Measurements from ENCODE around the gene PCBP3.
A peak's percentile ranks its signal among the peaks of the same experiment; 100 is the strongest.

PCBP3 gene

DNA sequence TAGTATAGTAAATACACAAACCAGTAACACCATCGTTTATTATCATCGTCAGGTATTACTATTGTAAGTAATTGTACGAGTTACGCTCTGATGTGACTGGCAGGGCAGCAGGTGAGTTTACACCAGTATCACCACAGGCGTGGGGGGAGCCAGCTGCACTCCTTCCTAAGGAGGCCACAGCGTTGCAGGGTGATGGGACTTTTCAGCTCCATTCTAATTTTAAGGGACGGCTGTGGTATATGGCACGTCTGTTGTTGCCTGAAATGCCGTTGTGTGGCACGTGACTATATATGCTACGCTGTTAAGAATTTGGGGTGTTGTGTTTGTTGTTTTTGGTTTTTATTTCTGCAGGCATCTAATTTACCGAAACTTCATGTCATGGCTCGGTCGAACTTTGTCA is 173.3 kb downstream of the PCBP3 start:
- Histone ChIP-seq H3K4me2 (ENCODE audit: low read length) (no peak overlapping the region), H3K27me3 (ENCODE audit: control insufficient read depth, insufficient read depth, low read length) (peaks cover under 1% of the 10 kb centered on the region), H3K9ac (ENCODE audit: low read depth, low read length) (no peak overlapping the region), H3K4me1 (ENCODE audit: control insufficient read depth, insufficient read depth, low read length) (peaks cover 29% of the 10 kb centered on the region), H3K36me3 (ENCODE audit: insufficient read depth, low read length) (no peaks in the 10 kb centered on the region), H3K9me3 (replicated peaks; ENCODE audit: low read length) (no peaks in the 10 kb centered on the region), H3K4me3 (ENCODE audit: low read length) (no peak overlapping the region)

DNA sequence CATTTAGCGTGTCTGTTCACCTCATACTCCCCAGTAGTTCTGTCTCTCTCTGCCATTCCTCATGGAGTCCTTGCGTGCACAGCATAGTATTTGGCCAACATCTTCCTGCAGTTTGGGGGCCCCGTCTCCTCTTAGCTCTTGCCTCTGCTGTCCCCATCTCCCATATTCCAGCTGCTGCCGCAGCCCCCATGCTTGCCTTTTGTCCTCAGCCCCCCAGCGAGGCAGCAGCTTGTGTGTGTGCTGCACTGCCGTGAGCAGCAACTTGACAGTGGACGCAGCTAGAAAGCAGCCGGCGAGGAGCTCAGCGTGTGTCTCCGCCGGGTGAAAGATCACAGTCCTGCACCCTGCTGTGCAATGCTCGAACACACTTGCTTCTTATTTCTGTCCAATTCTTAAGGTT is 173.8 kb downstream of the PCBP3 start:
- Histone ChIP-seq H3K9me3 (replicated peaks; ENCODE audit: low read length) (no peaks in the 10 kb centered on the region), H3K36me3 (ENCODE audit: insufficient read depth, low read length) (no peaks in the 10 kb centered on the region), H3K4me1 (ENCODE audit: control insufficient read depth, insufficient read depth, low read length) (peaks cover 29% of the 10 kb centered on the region), H3K4me2 (ENCODE audit: low read length) (no peak overlapping the region), H3K9ac (ENCODE audit: low read depth, low read length) (no peak overlapping the region), H3K27me3 (ENCODE audit: control insufficient read depth, insufficient read depth, low read length) (peaks cover 4% of the 10 kb centered on the region), H3K4me3 (ENCODE audit: low read length) (no peak overlapping the region)

DNA sequence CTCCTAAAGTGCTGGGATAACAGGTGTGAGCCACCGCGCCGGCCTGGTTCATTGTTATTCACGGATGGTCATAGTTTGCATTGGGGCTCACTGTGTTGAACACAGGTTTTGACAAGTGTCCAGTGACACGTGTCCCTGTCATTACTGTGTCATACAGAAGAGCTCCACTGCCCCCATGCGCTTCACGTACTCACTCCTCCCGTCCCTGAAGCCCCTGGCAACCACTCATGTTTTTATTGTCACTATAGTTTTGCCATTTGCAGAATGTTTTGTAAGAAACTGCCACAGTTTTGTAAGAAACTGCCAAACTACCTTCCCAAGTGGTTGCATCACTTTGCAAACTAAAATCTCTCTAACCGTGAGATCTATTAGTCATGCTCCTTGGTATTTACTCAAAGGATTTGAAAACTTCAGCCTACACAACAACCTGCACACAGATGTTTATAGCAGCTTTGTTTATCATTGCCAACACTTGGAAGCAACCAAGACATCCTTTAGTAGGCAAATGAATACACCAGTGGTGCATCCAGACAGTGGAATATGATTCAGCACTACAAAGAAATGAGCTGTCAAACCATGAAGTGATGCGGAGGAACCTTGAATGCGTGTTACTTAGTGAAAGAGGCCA is 174.9 kb downstream of the PCBP3 start:
- Histone ChIP-seq H3K9me3 (replicated peaks; ENCODE audit: low read length) (no peaks in the 10 kb centered on the region), H3K27me3 (ENCODE audit: control insufficient read depth, insufficient read depth, low read length) (peaks cover 4% of the 10 kb centered on the region), H3K36me3 (ENCODE audit: insufficient read depth, low read length) (no peaks in the 10 kb centered on the region), H3K4me1 (ENCODE audit: control insufficient read depth, insufficient read depth, low read length) (peaks cover 33% of the 10 kb centered on the region), H3K9ac (ENCODE audit: low read depth, low read length) (no peak overlapping the region), H3K4me2 (ENCODE audit: low read length) (peak overlapping the region; percentile 49), H3K4me3 (ENCODE audit: low read length) (peak overlapping the region; percentile 0)

DNA sequence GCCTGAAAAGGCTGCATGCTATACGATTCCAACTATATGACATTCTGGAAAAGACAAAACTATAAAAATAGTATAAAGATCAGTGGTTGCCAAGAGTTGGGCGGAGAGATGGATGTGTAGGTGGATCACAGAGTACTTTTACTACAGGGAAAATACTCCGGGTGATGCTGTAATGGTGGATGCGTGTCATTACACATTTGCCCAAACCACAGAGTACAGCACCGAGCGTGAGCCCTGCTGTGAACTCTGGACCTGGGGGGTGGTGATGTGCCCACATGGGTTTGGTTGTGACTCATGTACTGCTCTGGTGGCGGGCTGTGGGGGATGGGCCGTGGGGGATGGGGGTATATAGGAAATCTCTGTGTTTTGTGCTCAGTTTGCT is 175.4 kb downstream of the PCBP3 start:
- Histone ChIP-seq H3K4me1 (ENCODE audit: control insufficient read depth, insufficient read depth, low read length) (peaks cover 34% of the 10 kb centered on the region), H3K4me3 (ENCODE audit: low read length) (peak overlapping the region; percentile 0), H3K9me3 (replicated peaks; ENCODE audit: low read length) (no peaks in the 10 kb centered on the region), H3K36me3 (ENCODE audit: insufficient read depth, low read length) (no peaks in the 10 kb centered on the region), H3K9ac (ENCODE audit: low read depth, low read length) (no peak overlapping the region), H3K4me2 (ENCODE audit: low read length) (peak overlapping the region; percentile 49), H3K27me3 (ENCODE audit: control insufficient read depth, insufficient read depth, low read length) (peaks cover 4% of the 10 kb centered on the region)

DNA sequence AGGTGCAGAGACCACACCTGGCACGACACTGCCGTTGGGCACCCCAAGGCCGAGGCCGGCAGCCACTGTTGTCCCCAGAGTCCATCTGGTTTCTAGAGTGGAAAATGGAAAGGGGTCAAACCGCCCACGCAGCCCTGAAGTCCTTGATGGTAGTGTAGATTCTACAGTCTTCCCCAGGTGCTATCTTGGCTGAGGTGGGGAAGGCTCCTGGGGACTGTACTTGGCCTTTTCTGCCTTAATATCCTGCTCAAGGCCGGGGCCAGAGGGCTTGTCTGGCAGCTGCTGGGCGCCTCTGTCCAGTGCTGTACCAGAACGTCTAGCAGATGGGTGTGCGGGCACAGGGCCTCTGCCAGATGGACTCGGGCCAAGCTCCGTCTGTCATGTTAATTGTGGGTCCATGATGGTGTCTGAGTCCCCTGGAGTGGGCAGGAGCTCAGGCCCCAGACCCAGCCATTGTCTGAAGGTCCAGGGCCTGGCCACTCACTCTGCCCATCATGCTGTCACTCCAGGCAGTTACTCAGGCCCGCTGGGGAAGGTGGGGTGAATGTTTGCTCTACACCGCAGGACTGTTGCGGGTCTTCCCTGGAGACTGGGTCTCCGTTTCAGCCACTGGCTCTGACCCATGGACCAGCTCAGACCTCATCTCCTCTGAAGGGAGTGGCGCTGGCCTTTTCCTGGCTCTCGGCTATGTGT is 176.1 kb downstream of the PCBP3 start:
- no peak overlapping the region for H3K4me3 ChIP-seq (ENCODE audit: low read length)
- peaks cover 11% of the 10 kb centered on the region for H3K27me3 ChIP-seq (ENCODE audit: control insufficient read depth, insufficient read depth, low read length)
- no peaks in the 10 kb centered on the region for H3K36me3 ChIP-seq (ENCODE audit: insufficient read depth, low read length)
- peak overlapping the region; percentile 29 for H3K9ac ChIP-seq (ENCODE audit: low read depth, low read length)
- no peaks in the 10 kb centered on the region for H3K9me3 ChIP-seq (replicated peaks; ENCODE audit: low read length)
- H3K4me1 ChIP-seq (ENCODE audit: control insufficient read depth, insufficient read depth, low read length), result peaks cover 34% of the 10 kb centered on the region
- H3K4me2 ChIP-seq (ENCODE audit: low read length), result peak overlapping the region; percentile 49

DNA sequence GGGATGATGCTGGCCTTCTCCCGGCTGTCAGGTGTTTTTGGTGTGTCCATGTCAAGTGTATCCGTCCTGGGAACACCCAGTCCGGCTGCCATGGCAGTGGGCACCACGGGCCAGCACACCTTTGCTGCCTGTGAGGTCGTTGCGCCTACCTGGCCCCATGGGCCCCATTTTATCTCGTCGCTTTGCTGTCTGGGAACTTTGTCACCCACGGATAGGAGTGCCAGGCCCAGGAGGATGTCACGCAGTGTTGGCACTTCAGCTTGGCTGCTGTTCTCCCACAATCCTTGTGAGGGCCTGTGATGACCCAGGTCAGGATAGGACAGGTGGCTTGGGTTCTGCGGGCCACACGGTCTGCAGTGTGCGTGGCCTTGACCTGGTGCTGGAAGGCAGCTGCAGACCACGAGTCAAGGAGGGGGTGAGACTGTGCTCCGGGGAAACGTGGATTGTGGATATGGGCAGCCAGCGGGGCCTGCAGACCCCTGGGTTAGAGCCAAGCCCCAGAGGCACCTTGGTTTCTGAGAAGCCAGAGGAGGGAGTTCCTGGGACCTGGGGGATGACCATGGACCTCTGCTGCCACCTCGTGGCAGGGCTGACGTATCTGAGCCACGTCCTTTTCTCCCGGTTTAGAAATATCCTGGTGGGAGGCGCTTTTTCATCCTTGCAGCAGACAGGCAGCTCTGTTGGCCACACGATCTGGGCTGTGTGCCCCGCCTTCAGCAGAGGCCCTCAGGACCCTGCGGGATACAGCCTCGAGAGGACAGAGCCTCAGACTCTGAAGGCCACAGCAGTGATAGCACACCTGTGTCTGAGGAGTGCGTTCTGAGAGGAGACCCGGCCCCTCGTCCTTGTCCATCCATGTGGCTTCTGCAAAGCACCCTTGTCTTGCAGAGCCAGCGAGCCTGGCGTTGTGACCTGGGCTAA is 176.9 kb downstream of the PCBP3 start:
- Histone ChIP-seq H3K4me3 (ENCODE audit: low read length) (no peak overlapping the region), H3K9me3 (replicated peaks; ENCODE audit: low read length) (no peaks in the 10 kb centered on the region), H3K27me3 (ENCODE audit: control insufficient read depth, insufficient read depth, low read length) (peaks cover 19% of the 10 kb centered on the region), H3K9ac (ENCODE audit: low read depth, low read length) (no peak overlapping the region), H3K4me1 (ENCODE audit: control insufficient read depth, insufficient read depth, low read length) (peaks cover 34% of the 10 kb centered on the region), H3K36me3 (ENCODE audit: insufficient read depth, low read length) (no peaks in the 10 kb centered on the region), H3K4me2 (ENCODE audit: low read length) (no peak overlapping the region)

DNA sequence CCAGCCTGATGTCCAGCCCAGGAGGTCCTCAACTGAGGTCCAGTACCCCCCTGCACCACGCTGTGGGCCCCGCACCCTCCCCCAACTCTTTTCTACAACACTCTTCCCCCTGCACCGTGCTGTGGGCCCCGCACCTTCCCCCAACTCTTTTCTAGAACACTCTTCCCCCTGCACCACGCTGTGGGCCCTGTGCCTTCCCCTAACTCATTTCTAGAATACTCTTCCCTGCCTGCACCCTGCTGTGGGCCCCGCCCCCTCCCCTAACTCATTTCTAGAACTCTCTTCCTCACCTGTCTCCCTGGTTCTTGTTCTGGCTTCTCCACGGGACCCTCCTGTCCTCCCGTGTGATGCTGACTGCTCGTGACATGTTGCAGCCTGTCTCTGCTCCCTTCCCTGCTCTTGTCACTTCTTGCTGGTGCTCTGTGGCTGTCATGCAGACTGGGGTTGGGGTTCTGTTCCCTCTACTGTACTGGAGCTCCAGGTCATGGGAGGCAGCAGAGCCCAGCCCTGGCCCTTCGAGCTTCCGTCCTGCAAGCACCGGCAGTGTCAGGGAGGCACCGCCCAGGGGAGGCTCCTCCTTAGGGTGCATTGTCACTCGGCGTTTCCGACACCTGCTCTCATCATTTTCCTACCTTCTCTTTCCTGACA is 177.9 kb downstream of the PCBP3 start:
- Histone ChIP-seq H3K27me3 (ENCODE audit: control insufficient read depth, insufficient read depth, low read length) (peaks cover 19% of the 10 kb centered on the region), H3K9ac (ENCODE audit: low read depth, low read length) (no peak overlapping the region), H3K36me3 (ENCODE audit: insufficient read depth, low read length) (no peaks in the 10 kb centered on the region), H3K4me3 (ENCODE audit: low read length) (no peak overlapping the region), H3K9me3 (replicated peaks; ENCODE audit: low read length) (no peaks in the 10 kb centered on the region), H3K4me1 (ENCODE audit: control insufficient read depth, insufficient read depth, low read length) (peaks cover 34% of the 10 kb centered on the region), H3K4me2 (ENCODE audit: low read length) (no peak overlapping the region)

DNA sequence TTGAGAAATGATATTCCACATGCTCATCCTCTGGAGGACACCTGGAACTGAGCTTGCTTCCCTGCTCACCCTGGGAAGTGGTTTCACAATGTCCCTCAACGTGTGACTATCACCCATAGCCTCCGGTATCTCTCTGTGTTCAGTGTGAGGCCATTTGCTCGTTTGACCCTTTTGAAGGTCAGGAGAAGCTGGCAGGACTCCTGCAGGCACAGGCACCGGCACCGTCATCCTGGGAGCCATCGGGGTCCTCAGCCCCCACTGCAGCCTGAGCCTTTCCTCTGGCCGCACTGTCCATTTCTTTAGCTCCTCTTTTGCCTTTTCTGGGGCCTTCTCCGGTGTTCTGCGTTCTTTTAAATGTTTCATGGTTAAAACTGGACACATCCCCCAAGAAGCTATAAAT is 178.5 kb downstream of the PCBP3 start:
- no peak overlapping the region for H3K9ac ChIP-seq (ENCODE audit: low read depth, low read length)
- no peaks in the 10 kb centered on the region for H3K36me3 ChIP-seq (ENCODE audit: insufficient read depth, low read length)
- peaks cover 34% of the 10 kb centered on the region for H3K4me1 ChIP-seq (ENCODE audit: control insufficient read depth, insufficient read depth, low read length)
- no peak overlapping the region for H3K4me3 ChIP-seq (ENCODE audit: low read length)
- peaks cover 19% of the 10 kb centered on the region for H3K27me3 ChIP-seq (ENCODE audit: control insufficient read depth, insufficient read depth, low read length)
- no peak overlapping the region for H3K4me2 ChIP-seq (ENCODE audit: low read length)
- H3K9me3 ChIP-seq (replicated peaks; ENCODE audit: low read length), result no peaks in the 10 kb centered on the region

DNA sequence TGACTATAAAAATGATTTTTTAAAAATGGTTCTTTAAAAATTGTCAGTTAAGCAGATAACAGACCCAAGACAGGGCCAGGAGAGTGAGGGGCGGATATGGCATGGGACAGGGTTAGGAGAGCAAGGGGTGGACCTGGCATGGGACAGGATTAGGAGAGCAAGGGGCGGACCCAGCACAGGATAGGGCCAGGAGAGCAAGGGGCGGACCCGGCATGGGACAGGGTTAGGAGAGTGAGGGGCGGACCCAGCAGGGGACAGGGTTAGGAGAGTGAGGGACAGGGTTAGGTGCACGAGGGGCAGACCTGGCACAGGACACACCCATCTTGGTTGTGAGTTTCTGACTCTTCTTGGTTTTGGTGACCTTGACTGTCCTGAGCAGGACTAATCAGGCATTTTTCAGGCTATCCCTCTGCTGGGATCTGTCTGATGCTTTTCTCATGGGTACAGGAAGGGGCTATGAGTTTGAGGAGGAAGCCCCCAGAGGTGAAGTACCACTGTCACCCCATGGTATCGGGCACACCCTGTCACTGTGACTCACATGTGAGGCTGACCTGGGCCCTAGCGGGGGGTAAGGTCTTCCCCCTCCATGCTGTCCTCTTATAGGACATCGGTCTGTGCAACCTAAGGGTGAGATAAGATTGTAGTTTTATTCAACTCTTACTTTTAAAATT is 179.0 kb downstream of the PCBP3 start:
- H3K4me2 ChIP-seq (ENCODE audit: low read length), result no peak overlapping the region
- peaks cover 19% of the 10 kb centered on the region for H3K27me3 ChIP-seq (ENCODE audit: control insufficient read depth, insufficient read depth, low read length)
- peaks cover 34% of the 10 kb centered on the region for H3K4me1 ChIP-seq (ENCODE audit: control insufficient read depth, insufficient read depth, low read length)
- no peaks in the 10 kb centered on the region for H3K36me3 ChIP-seq (ENCODE audit: insufficient read depth, low read length)
- H3K9me3 ChIP-seq (replicated peaks; ENCODE audit: low read length), result no peaks in the 10 kb centered on the region
- no peak overlapping the region for H3K4me3 ChIP-seq (ENCODE audit: low read length)
- no peak overlapping the region for H3K9ac ChIP-seq (ENCODE audit: low read depth, low read length)

DNA sequence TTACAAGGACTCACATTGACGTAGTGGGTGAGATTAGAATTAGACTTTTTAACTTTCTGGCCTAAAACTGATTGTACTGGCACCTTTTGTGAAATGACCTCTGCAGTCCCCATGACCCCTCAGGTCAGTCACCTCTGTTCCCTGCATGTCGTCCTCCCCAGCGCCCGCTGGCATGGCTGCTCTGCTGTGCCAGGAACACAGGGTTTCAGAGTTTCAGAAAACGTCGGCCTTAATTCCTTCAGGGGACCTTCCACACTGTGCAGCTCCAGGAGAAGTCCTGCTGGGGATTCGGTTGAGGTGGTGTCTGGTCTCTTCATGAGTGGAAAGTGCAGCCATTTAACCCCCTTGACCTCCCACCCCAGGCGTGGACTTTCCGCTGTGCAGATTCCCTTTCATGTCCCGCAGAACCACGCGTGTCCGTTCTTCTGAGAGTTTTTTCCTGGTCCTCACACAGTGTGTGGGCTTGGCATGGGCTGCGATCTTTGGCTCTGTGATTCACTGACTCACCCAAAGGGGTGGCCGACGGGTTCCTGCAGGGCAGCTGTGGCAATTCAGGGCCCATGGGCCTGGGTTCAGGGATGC is 179.7 kb downstream of the PCBP3 start:
- no peak overlapping the region for H3K9ac ChIP-seq (ENCODE audit: low read depth, low read length)

More for the DNA sequence above, 179.7 kb downstream of the PCBP3 start:
- H3K36me3 ChIP-seq (ENCODE audit: insufficient read depth, low read length), result no peaks in the 10 kb centered on the region
- H3K4me2 ChIP-seq (ENCODE audit: low read length), result no peak overlapping the region
- H3K27me3 ChIP-seq (ENCODE audit: control insufficient read depth, insufficient read depth, low read length), result peaks cover 19% of the 10 kb centered on the region
- no peak overlapping the region for H3K4me3 ChIP-seq (ENCODE audit: low read length)
- no peaks in the 10 kb centered on the region for H3K9me3 ChIP-seq (replicated peaks; ENCODE audit: low read length)
- H3K4me1 ChIP-seq (ENCODE audit: control insufficient read depth, insufficient read depth, low read length), result peaks cover 32% of the 10 kb centered on the region
